ENCODE results near the gene PDZD2.
"Not testable (repeated sequence)": the region's sequence is repeated elsewhere in the genome, so short reads cannot be mapped to it uniquely, and the experiment has no call there.

PDZD2 gene

DNA sequence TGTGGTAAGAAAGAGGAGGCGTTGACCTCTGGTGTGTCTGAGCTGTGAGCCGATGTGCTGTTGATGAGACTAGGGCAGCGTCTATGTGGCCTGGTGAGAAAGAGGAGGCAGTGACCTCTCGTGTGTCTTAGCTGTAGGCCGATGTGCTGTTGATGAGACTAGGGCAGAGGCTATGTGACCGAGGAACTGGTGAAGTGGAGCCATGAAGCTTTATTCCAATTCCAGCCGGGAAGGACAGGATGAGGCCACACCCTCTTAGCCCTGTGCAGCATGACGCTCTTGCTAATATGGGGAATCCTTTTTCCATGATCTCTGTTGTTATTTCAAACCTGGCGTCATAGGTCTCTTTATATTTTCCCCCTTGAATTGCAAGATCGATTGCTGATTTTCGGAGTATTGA, 362.8 kb downstream of the PDZD2 start:
- DNase-seq (ENCODE audit: low spot score) = no peak
- TF ChIP-seq, protein P1, sequence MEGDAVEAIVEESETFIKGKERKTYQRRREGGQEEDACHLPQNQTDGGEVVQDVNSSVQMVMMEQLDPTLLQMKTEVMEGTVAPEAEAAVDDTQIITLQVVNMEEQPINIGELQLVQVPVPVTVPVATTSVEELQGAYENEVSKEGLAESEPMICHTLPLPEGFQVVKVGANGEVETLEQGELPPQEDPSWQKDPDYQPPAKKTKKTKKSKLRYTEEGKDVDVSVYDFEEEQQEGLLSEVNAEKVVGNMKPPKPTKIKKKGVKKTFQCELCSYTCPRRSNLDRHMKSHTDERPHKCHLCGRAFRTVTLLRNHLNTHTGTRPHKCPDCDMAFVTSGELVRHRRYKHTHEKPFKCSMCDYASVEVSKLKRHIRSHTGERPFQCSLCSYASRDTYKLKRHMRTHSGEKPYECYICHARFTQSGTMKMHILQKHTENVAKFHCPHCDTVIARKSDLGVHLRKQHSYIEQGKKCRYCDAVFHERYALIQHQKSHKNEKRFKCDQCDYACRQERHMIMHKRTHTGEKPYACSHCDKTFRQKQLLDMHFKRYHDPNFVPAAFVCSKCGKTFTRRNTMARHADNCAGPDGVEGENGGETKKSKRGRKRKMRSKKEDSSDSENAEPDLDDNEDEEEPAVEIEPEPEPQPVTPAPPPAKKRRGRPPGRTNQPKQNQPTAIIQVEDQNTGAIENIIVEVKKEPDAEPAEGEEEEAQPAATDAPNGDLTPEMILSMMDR (IDR thresholded peaks at IDR 0.05; ENCODE audit: extremely low read depth, missing control alignments) = no peak

DNA sequence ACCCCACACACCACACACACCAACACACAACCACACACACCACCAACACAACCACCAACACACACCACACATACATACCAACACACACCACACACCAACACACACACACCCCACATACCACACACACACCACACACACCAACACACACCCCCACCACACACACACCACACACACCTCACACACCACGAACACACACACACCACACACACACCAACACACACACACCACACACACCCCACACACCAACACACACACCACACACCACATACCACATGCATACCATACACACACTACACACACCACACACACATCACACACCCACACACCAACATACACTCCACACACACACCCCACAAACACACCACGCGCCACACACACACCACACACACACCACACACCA, 363.8 kb downstream of the PDZD2 start:
- TF ChIP-seq, protein P1 (IDR thresholded peaks at IDR 0.05; ENCODE audit: extremely low read depth, missing control alignments) = no peak
- no peak for DNase-seq (ENCODE audit: low spot score)

DNA sequence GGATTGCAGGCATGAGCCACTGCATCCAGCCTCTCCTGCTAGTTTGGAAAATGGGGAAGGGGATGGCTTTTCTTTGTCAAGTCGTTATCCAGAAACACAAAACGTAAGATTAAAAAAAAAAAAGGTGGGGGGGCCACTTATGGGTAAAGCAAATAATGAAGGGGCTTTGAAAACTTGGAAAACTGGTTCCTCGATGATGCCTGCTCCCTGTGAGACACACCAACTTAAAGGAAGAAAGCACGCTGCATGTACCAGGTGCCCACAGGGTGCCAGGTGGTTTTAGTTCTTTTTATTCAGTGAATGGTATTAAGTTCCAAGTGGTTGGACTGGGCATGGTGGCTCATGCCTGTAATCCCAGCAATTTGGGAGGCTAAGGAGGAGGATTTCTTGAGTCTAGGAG, 365.1 kb downstream of the PDZD2 start:
- no peak for DNase-seq (ENCODE audit: low spot score)
- TF ChIP-seq, protein P1 (IDR thresholded peaks at IDR 0.05; ENCODE audit: extremely low read depth, missing control alignments) = no peak

DNA sequence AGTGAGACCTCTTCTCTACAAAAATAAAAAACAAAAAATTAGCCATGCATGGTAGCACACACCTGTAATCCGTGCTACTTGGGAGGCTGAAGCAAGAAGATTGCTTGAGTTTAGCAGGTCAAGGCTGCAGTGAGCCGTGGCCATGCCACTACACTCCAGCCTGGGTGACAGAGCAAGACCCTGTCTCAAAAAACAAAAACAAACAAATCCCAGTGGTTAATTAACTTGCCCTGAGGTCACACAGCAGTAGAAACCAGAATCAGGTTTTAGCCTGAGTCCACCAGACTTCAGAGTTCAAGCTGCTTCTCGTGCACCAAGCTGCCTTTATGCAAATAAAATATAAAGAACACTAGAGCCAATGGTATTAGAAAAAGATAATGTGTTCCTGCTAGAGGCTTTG, 365.5 kb downstream of the PDZD2 start:
- TF ChIP-seq, protein P1 (IDR thresholded peaks at IDR 0.05; ENCODE audit: extremely low read depth, missing control alignments) = no peak
- no peak for DNase-seq (ENCODE audit: low spot score)

DNA sequence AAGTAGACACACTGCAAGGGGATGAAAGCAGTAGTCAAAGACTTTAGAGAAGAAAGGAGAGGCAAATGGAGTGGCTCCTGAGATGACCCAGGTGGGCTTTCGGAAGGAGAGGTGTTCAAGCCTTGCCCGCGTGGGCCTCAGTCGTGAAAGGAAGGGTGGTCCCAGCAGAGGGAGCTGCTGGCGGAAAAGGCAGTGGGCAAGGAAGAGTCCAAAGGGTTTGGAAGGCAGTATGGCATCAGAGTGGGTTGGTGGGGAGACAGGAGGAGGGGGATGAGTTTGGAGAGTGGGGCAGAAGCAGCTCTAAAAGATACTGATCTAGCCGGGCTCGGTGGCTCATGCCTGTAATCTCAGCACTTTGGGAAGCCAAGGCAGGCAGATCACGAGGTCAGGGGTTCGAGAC, 369.8 kb downstream of the PDZD2 start:
- DNase-seq (ENCODE audit: low spot score) = no peak
- TF ChIP-seq, protein P1 (IDR thresholded peaks at IDR 0.05; ENCODE audit: extremely low read depth, missing control alignments) = no peak

DNA sequence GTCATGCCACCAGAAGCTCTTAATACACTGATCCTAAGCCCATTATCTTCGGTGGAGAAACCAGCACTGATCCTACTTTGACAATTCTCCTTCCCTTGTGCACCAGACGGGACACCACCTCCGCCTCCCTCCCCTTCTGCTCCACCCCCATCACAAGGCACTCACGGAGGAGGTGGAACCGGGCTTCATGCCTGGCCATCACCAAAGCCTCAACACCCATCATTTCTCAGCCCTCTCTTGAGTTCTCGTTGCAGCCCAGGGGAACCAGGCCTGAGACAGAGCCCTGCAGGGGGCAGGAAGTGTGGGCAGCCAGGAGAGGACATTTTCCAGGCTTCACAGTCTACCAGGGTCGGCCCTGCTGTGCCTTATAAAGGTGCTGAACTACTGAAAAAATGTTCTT, 374.7 kb downstream of the PDZD2 start:
- TF ChIP-seq, protein P1 (IDR thresholded peaks at IDR 0.05; ENCODE audit: extremely low read depth, missing control alignments) = no peak

DNA sequence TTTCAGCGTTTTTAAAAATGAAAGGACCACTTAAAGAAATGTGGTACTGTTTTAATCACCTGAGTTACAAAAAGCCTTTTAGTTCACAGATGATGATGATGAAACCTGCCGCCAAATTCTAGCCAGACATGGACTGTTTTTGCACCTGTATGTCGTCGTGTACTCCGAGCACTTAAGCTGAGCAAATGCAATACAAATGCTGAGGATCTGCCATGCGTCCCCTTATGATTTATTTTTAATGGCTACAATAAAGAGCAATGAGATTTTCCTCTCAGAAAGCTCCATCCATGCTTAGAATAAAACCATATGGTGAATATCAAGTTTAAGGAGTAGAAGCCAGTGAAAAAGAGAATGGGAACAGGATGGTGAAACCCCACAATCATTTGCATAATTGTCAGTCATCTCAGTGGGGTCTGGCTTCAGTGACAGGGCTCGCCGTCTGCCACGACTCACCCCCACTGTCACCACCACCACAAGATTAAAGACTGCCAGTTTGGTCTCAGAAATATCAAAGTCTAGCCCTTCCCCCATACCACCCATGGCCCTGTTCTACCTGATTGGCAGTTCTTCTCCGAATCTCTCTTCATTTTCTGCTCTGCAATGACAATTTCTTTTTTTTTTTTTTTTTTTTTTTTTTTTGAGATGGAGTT, 375.3 kb downstream of the PDZD2 start:
- DNase-seq (ENCODE audit: low spot score) = no peak
- TF ChIP-seq, protein P1 (IDR thresholded peaks at IDR 0.05; ENCODE audit: extremely low read depth, missing control alignments) = no peak

More for the DNA sequence above, 374.7 kb downstream of the PDZD2 start:
- DNase-seq (ENCODE audit: low spot score) = no peak

DNA sequence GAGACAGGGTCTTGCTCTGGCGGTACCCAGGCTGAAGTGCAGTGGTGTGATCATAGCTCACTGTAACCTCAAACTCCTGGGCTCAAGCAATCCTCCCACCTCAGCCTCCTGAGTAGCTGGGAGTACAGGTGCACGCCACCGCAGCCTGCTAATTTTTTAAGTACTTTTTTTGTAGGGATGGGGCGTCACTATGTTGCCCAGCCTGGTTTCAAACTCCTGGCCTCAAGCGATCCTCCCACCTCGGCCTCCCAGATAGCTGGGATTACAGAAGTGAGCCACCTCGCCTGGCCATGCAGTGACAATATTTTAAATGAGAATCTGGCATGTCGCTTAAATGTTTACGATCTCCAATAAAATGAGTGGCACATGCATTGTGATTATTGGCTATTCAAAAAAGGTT, 376.3 kb downstream of the PDZD2 start:
- not testable (repeated sequence) for DNase-seq (ENCODE audit: low spot score)
